HG03469 (cell line): ENCODE results near the gene TBC1D3I.
"Not testable (repeated sequence)": the region's sequence is repeated elsewhere in the genome, so short reads cannot be mapped to it uniquely, and the experiment has no call there.

ENCODE experiments used
- ATAC-seq: cut with Tn5 transposase; IDR thresholded peaks from one replicate; pipeline ENCODE4 v1.9.1; 2021; ENCODE audit warnings: mild to moderate bottlenecking, moderate library complexity, moderate number of reproducible peaks; ENCODE audit not compliant: unreplicated experiment

The TBC1D3I gene

GRCh38 chr17:36207383-36207782 lies 57.0 kb downstream of the TBC1D3I start:
- ATAC-seq, result not testable (repeated sequence)

- ATAC-seq, result not testable (repeated sequence)
These were observed 57.9 kb downstream of the TBC1D3I start for GRCh38 chr17:36206486-36206821.

- no peak for ATAC-seq
These were observed 58.5 kb downstream of the TBC1D3I start for GRCh38 chr17:36205637-36206485.

GRCh38 chr17:36204724-36205500 lies 59.5 kb downstream of the TBC1D3I start:
- no peak for ATAC-seq
